DMS153 treated with DMSO at 0.1 percent for 48 hours (cell line): ENCODE measurements around the gene EEF1AKMT2.
A peak's percentile ranks its signal among the peaks of the same experiment; 100 is the strongest.
"Not testable (repeated sequence)": the region's sequence is repeated elsewhere in the genome, so short reads cannot be mapped to it uniquely, and the experiment has no call there.

Experiments used
- DNase-seq: peaks from one replicate; lab custom pipeline; 2025; ENCODE audit not compliant: unreplicated experiment; lab: John Stamatoyannopoulos, UW

EEF1AKMT2 gene

GRCh38 chr10:124791547-124792348, at the start of gene EEF1AKMT2:
EEF1AKMT2 (minus strand) TSS chr10:124791887; CDS start chr10:124791833, 54 bp downstream.
- peak; percentile 51 for DNase-seq

- DNase-seq, result no peak
Observed at GRCh38 chr10:124837687-124838086, 46.0 kb upstream of the EEF1AKMT2 start.

- no peak for DNase-seq
Observed at GRCh38 chr10:124831116-124831515, 39.4 kb upstream of the EEF1AKMT2 start.

- no peak for DNase-seq
Observed at GRCh38 chr10:124830445-124830844, 38.8 kb upstream of the EEF1AKMT2 start.

GRCh38 chr10:124829447-124830115, 37.9 kb upstream of the EEF1AKMT2 start:
- no peak for DNase-seq

GRCh38 chr10:124827474-124827873, 35.8 kb upstream of the EEF1AKMT2 start:
- DNase-seq, result no peak

GRCh38 chr10:124826262-124826661, 34.6 kb upstream of the EEF1AKMT2 start:
- no peak for DNase-seq

GRCh38 chr10:124825702-124826101, 34.0 kb upstream of the EEF1AKMT2 start:
- DNase-seq, result no peak

GRCh38 chr10:124824932-124825331, 33.2 kb upstream of the EEF1AKMT2 start:
- not testable (repeated sequence) for DNase-seq

GRCh38 chr10:124824507-124824906, 32.8 kb upstream of the EEF1AKMT2 start:
- no peak for DNase-seq

- DNase-seq, result no peak
Observed at GRCh38 chr10:124821520-124821919, 29.8 kb upstream of the EEF1AKMT2 start.

- DNase-seq, result peak; percentile 4
Observed at GRCh38 chr10:124820121-124820520, 28.4 kb upstream of the EEF1AKMT2 start.

- no peak for DNase-seq
Observed at GRCh38 chr10:124802313-124802675, 10.6 kb upstream of the EEF1AKMT2 start.

GRCh38 chr10:124799211-124799610, 7.5 kb upstream of the EEF1AKMT2 start:
- no peak for DNase-seq

- DNase-seq, result peak; percentile 3
Observed at GRCh38 chr10:124798781-124799180, 7.1 kb upstream of the EEF1AKMT2 start.

- no peak for DNase-seq
Observed at GRCh38 chr10:124798364-124798763, 6.7 kb upstream of the EEF1AKMT2 start.

- DNase-seq, result no peak
Observed at GRCh38 chr10:124792998-124793352, 1.3 kb upstream of the EEF1AKMT2 start.

- not testable (repeated sequence) for DNase-seq
Observed at GRCh38 chr10:124782900-124783299, 8.8 kb downstream of the EEF1AKMT2 start.

- no peak for DNase-seq
Observed at GRCh38 chr10:124768791-124769190, 22.9 kb downstream of the EEF1AKMT2 start.

GRCh38 chr10:124765256-124765655, 26.4 kb downstream of the EEF1AKMT2 start:
- DNase-seq, result no peak

- no peak for DNase-seq
Observed at GRCh38 chr10:124763267-124763666, 28.4 kb downstream of the EEF1AKMT2 start.

- no peak for DNase-seq
Observed at GRCh38 chr10:124762281-124762680, 29.4 kb downstream of the EEF1AKMT2 start.
